Amniotic epithelial cell (primary cell): ENCODE results near the gene PADI2.
"Not testable (repeated sequence)": the region's sequence is repeated elsewhere in the genome, so short reads cannot be mapped to it uniquely, and the experiment has no call there.

ENCODE experiments used
- DNase-seq: peaks from one replicate; pipeline ENCODE4 v3.0.0-alpha.2; 2010; ENCODE audit warnings: low read depth

The PADI2 gene

DNA sequence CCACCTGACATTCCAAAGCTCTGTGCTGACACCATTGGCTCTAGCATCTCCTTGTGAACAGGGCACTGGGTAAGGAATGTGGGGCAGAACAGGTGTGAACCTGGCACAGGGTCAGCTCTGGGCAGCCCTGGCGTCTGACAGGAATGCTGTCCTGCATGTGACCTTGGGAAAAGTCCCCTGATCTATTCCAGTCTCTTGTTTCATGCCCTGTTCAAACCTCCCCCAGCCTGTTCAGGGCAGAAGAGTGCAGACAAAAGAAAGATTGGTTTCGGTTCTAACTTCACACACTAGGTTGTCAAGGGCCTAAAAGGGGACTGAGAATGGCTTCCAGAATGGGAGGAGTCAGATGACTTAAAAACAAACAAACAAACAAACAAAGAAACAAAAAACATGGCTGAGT is 37.8 kb downstream of the PADI2 start:
- DNase-seq, result no peak

DNA sequence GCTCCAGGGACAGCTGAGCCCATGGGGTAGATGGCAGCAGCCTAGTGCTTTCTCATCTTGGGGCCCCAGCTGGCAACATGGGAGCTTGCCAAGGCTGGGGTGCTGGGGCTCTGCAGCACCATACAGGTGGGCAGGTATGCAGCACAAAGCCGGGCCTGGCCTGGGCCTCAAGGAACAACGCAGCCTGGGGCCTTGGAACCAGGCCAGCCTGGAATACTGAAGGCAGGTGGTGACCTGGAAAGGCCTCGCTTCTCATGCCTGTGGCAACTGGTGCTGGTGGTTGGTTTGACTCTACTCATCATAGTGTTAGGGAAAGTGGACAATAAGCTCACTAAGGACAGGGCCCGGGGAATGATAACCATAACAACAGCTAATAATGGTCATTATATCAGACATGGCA is 38.4 kb downstream of the PADI2 start:
- no peak for DNase-seq

DNA sequence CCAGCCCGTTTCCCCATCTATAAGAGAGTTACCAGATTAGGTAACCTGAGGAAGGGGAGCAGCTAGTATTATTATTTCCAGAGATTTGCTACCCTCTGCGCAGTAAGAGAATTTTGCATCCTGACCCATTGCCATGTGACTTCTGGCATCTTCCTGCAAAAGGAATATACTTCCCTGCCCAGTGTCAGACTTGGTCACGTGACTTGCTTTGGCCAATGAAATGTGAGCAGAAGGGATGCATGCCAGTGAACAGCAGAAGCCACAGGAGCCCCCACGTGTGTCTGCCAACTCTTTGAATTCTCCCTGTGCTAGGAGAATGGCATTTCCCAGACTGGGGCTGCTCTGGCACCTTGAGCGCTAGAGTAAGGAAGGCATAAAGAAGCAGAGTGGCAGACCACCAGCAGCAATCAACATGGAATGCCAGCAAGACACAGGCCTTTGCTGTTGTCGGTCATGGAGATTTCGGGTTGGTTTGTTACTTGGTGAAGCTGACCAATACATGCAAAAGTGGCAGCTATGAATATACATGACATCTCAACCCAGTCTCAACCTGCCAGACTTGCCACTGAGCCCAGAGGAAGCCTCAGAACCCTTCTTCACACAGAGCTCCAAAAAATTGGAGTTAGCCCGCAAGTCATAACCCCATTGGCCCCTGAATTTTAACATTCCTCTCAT is 39.0 kb downstream of the PADI2 start:
- no peak for DNase-seq

- no peak for DNase-seq
Observed at GRCh38 chr1:17078991-17079868, 40.0 kb downstream of the PADI2 start.

GRCh38 chr1:17075470-17076255 is 43.6 kb downstream of the PADI2 start:
- peak; percentile 22 for DNase-seq

- no peak for DNase-seq
Observed at GRCh38 chr1:17071794-17072193, 47.5 kb downstream of the PADI2 start.

- no peak for DNase-seq
Observed at GRCh38 chr1:17070163-17070525, 49.1 kb downstream of the PADI2 start.

DNA sequence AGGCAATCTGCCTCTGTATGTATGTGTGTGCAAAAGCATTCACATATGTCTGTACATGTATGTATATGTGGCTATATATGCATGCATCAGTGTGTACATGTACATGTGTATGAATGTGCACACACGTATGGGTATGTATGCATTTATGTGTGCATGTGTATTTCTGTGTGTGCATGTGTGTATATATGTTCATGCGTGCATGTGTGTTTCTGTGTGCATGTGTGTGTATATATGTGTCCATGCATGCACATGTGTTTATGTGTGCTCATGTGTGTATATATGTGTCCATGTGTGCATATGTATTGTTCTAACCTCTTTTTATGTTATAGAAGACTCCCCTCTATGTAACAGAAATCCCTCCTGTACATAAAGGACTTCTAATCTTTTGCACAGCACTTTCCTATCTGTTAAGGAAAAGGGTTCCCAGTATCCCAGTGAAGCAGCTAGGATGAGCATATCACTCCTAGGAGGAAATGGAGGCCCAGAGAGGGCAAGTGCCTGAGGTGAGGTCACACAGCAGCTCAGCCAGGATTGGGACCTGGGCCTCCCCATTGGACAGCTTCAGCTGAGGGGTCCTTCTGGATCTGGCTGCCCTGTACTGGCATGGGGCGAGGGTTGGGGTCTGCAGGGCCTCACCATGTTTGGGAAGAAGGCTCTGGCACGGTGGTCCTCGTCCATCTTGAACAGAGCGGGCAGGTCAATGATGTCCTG is 49.6 kb downstream of the PADI2 start:
- DNase-seq, result no peak

DNA sequence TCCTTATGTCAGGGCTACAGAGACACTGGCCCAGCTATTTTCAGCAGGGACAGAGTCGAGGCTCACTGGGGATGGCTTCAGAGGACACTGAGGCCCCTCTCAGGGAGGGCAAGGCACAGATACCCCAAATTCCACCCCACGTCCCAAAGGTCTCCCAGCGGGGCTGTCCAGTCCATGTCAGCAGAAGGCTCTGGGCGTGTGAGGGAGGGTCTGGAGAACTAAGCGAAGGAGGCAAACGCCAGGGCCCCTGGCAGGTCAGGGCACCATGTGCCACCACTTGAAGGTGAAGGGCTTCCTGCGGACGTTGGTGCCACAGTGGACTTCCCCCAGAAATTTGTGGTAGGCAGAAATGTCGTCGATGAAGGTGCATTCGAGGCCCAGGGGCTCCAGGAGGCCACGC is 50.5 kb downstream of the PADI2 start:
- DNase-seq, result no peak

DNA sequence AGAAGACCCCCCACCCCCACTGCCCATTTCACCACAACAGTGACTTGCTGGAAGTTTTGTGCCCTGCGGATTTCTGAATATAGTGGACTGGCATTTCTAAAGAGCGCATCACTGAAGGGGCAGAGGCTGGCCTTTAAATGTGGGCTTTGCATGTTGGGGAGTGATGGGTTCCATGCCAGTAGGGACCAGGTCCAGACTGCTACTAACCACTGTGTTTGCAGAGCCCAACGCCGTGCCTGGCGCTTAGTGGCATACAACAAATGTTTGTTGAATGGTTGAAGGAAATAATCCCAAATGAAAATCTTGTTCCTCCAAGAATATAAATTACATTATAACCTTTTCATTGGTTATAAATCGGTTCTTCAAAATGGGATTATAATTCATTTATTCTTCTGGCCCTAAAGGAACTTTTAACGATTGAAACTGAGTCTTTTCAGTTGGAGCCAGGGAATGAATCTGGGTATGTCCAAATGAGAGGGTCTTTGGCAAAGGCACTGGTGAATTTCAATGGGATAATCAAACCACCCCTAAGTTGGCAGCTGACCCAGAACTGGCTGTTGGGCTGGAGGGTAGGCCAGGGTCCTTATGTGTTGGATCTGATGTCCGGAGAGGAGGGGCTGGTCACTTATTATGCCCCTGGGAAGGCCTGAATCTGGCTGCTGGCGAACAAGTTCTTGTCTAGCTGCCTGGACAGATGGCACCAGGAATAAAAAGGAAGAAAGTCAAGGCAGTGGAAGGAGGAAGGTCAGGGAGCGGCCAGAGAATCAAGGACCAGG is 51.6 kb downstream of the PADI2 start:
- no peak for DNase-seq

GRCh38 chr1:17067069-17067426 is 52.2 kb downstream of the PADI2 start:
- no peak for DNase-seq

GRCh38 chr1:17066361-17067068 is 52.7 kb downstream of the PADI2 start:
- DNase-seq, result no peak

DNA sequence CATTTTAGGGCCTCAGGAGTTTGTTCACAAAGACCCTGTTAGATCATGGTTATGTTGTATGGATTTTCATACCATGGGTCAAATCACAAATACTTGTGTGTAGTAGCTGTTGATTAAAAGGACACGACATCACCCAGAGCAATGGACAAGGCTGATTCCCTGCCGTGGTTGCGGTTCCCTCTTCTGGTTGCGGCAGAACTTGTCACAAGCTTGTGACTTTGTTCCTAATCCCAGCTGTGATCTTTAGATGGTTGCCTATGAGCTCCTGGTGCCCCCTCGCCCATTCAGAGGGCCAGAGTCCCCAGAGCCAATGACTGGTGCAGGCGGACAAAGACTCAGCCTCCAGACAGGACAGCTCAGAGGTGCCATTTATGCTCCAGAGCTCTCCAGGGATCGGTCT is 53.6 kb downstream of the PADI2 start:
- DNase-seq, result no peak

GRCh38 chr1:17062751-17063150 is 56.5 kb downstream of the PADI2 start:
- not testable (repeated sequence) for DNase-seq

DNA sequence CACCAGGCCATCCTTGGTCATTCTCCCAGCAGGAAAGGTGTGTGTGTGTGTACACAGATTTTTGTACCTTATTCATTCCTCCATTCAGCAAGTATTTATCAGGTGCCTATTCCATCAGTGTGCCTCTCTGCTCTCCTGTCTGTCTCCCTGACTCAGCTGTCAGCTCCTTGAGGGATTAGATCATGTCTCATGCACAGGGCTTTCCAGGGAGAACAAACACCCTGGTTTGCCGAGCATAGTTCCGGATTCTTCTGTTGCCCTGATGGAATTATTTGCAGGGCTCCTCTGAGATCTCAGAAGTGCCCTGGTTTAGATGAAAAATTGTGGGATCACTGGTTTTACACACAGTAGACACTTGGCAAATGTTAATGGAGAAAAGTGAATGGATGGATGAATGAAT is 57.4 kb downstream of the PADI2 start:
- peak; percentile 47 for DNase-seq

DNA sequence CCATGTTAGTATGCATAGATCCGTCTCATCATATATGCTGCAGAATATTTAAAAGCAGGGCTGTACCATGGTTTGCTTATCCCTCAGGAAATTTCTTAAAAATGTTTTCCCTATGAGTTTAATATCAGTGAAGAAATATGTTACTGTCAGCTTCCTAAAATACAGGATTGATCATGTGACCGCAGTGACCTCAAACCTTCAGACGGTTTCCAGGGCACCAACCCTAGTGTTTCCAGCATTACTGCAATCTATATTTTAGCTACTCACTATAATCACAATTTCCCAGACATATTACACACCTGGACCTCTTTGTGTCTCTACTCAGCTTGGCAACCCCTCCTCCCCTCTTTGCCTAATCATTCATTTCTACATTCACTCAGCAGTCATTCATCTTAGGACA is 57.8 kb downstream of the PADI2 start:
- DNase-seq, result no peak

DNA sequence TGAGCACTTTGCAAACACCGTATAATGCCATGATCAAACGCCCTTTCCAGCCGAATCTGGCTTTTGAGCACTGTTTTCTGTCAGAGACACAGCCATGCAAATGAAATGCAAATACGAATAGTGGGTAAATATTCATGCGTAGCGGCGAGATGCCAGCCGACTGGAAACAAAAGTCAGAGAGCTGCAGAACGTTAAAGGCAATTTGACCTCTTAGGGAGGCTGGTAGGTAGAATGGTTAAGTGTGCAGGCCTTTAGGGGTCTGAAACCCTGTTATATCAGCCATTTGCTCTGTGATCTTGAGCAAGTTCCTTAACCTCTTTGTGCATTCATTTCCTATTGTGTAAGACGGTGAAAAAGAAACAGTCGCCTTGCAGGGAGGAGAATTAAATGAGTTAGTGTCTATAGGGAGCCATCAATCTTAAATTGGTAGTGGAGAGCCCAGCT is 58.9 kb downstream of the PADI2 start:
- peak; percentile 30 for DNase-seq

DNA sequence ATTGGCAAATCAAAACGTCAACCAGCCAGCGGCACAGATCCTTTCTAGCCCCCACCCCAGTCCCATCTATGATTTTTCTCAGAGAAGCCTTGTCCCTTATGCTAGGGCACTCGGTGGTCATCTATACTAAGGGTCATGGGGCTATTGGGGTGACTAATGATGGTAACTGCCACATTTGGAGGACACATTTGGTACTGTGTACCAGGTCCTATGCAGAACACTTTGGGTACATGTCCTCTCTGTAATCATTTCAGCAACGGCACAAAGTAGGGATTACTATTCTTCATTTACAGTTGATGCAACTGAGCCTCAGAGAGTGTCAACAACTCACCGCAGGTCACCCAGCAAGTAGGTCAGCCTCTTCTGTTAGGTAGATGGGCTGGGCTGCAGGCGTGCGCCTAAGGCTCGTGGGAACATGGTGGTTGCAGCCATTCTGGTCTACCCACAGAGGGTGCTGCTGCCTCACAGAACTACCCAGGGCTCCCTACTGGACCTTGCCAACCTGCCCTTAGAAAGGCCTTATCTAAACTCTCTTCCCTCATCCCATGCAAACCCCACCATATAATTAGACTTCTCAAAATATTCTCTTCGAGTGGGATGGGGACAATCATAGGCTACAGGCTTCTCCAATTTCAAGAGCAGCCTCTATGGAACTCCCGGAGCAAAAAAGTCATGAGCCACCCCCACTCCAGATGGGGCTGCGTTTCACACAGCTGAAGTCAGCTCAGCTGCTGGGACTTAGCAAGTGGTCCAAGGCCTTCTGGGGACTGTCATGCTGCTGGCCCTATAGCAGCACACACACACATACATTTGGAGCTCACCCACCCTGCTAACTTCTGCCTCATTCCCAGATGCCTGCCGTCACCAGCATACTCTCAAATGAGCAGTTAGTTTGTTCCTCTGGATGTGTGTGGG is 59.6 kb downstream of the PADI2 start:
- peak; percentile 74 for DNase-seq

DNA sequence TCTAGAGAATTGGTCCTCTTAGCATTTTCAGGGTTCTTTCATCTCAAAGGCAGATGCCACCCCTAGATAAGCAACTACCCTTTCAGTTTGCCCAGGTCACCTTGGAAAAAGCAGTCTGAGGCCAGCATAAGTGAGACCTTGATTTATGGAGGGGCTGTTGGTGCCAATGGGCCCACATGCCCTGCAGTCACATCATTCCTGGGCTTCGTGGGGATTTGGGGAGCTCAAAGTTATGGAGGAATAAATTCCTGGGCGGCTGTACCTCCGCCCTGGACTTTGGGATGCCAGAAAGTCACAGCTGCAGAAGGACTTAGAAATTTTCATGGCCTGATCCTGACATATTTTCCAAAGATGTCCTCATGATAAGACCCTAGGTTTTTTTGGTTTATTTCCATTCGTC is 62.7 kb downstream of the PADI2 start:
- no peak for DNase-seq

- DNase-seq, result no peak
Observed at GRCh38 chr1:17055801-17056200, 63.5 kb downstream of the PADI2 start.
